OCI-M2 (cell line): ENCODE results near the gene LTA4H.
"Not testable (repeated sequence)": the region's sequence is repeated elsewhere in the genome, so short reads cannot be mapped to it uniquely, and the experiment has no call there.

Source experiments
- DNase-seq: peaks from one replicate; lab custom pipeline; 2025; ENCODE audit not compliant: unreplicated experiment; lab: John Stamatoyannopoulos, UW

Gene LTA4H

DNA sequence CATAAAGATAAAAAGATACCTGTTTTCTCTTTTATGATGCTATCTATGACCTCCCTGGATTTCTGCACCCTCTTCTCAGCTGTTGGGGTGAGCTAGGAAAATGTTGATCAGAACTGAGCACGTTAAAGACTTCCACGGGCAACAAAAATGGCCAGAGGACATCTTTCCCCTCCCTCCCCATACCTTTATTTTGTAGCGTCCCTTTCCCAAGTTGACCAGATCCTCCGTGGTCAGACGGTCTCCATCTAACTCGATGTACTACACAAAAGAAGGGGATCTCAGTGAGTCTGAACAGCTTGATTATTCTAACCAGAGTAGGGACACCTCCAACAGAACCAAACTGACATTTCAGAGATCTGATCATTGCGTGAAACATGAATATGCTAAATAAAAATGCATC is 41.5 kb downstream of the LTA4H start:
- no peak for DNase-seq

DNA sequence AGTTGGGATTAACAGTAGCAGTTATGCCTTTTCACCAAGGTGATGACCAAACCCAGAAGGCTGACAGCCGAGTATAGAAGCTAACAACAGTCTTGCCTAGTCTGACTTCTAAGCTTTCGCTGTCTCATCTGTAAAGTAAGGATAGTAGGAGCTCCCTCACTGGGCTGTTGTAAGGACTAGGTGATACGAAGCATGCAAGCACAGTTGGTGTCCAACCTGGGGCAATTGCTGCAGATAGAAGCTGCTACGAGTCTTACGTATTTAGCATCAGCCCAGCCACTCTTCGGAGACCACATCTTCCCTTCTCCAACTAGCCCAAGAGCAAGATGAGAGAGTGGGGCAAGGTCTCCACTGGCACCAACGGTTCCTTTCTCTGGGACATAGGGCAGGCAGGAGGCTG is 45.3 kb downstream of the LTA4H start:
- no peak for DNase-seq

DNA sequence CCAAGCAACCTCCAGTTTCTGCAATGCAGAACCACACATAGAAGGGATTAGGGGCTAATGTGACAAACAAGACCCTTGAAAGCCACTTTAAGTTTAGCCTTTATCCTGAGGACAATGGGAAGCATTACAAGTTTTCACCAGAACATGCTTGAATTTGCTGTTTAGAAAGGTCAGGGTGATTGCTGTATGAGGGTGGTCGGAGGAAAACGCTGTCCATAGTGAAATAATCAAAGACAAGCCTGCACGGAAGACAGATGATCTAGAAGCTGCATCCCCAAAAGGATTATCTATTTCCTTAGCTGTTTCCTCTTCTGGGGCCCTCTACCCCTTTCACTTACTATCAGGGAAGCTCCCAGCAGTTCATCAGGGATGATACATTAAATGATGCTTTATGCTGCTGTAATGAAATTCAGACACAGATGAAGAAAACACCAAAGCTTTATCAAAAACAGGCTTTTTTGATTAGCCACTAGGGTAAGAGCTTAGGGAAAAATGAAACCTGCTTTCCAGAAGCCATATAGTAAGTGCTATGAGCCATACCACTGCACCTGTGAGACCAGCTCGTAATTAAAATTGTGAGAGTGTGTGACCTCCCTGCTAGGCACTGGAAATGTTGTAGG is 45.8 kb downstream of the LTA4H start:
- DNase-seq: no peak

DNA sequence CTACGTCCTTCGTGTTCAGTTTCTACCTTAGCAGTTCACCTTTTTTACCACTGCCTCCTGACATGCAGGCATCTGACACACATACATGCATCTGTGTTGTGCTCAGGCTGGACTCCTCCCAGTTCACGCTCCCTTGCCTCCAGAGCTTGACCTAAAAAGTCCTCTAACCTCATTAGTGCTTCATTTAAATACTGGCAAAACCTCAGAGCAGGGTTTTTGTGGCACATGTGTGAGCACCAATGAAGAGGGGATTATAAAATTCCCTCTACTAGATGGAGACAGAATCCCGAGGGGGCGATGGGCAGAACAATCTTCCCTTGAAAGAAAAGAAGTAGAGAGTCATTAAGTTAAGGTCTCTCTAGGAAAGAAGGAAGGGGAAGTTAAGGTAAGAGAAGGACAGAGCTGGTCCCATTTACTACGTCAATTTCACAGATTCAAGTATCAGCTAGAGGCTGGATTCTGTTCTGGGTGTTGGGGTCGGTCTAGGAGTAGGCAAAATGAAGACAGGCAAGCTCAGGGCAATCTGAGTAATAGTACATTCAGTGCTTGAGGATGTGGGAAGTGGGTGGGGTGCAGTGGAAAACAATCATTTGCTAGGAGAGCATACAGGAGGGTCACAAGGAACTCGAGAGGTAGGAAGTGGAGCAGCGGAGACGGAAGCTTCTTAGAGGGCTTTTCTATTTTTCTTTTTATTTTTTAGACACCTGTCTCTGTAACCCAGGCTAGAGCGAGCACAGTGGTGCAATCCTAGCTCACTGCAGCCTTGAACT is 46.7 kb downstream of the LTA4H start:
- DNase-seq: no peak

DNA sequence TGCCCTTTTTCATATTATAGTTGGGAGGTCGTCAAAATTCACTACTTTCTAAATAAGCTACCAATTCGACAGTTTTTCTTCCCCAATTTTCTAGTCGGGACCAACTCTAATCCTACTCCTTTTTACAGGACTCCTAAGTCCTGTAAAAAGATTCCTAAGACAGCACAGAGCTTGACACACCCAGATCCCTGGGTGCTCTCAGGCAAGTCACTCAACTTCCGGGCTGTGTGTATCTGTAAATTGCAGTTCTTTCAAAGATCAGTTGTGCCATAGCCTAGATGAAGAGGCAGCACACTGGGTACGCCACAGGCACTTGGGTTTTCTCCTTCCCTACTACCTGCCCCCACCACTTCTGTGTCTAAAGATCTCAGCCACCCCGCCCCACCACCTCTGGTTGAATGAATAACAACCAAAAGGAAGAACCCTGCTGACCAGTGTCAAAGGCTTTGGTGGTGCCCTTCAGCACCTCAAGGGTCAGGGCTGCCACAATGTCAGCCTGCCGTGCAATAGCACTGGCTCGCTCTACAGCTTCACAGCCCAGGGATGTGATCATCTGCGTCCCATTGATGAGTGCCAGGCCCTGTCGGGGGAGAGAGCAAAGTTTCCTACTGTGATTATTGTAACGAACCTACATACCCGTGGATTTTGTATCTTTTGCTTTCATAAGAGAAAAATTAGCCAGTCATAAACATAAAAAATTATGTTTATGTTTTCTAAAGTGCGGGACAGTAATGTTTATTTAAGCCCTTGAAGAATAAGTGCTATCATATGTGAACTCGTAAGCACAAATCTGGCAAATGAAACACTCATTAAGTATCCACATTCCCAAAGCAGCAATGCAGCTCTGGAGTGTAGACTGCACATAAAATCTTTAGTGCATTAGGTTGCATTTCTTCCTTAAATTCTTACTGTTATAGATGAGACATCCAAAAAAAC is 48.5 kb downstream of the LTA4H start:
- no peak for DNase-seq

DNA sequence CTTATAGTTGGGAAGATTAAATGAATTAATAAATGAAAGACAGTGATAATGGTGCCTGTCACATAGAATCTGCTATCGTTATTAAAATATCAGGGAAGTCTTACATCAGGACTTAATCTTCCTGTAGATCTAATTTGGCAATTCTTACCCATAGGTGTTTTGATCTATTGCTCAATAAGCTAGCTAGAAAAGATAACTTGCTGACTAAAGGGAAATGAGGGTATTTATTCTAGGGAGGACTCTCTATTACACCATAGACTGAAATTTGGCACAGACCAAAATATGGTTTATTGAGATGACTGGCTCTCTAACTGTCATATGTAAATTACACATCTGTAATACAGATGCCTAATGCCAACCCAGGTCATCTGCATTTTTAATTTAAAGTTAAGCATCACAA is 50.7 kb downstream of the LTA4H start:
- DNase-seq: no peak

DNA sequence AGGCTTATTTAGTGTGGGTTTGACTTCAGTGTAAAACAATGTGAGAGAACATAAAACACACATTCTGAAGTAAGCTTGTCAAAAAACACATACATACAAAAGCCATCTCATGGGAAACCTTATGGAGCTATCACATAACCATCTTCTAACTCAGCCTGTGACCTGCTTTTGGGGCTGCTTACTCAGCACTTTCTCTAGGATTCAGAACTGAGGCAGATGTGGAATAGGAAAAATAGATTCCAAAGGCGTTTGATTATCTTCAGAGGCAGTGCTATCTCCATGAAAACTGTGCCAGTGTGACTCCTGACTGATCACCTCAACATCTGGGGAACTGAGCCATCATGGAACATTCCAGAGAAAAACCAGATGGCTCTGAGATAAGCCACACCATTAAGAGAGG is 52.8 kb downstream of the LTA4H start:
- DNase-seq: no peak

DNA sequence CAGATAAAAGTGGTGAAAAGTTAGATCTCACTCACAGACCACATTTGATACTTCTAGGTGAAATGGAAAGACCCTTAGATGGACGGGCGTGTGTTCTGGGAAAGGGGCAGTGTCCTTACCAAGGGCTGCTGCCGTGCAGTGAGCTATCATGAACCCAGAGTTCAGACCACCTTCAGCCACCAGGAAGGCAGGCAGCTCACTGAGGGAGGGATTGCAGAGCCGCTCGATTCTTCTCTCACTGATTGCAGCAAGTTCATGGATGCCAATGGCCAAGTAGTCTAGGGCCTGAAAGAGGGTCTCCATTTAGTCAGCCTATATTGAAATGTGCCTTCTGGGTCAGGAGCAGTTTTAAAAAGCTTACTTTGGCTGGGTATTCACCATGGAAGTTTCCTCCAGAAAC is 55.0 kb downstream of the LTA4H start:
- DNase-seq: no peak

DNA sequence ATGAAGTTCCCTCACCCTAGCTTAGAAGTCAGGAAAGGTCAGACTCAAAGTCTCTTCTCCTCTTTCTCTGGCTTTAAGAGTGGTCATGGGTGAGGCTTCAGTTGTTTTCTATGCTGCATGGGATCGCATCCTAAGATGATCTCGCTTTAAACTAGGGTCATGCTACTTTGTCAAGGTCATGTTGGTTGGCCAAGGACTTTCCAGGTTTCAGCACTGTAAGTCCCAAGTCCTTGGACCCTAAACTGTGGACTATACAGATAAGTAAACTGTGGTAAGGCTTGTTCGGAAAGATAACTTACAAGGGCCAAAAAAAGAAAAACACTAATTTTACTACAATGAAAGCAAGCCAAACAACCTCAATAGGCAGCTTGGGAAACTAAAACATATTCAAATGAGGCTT is 56.6 kb downstream of the LTA4H start:
- DNase-seq: no peak

DNA sequence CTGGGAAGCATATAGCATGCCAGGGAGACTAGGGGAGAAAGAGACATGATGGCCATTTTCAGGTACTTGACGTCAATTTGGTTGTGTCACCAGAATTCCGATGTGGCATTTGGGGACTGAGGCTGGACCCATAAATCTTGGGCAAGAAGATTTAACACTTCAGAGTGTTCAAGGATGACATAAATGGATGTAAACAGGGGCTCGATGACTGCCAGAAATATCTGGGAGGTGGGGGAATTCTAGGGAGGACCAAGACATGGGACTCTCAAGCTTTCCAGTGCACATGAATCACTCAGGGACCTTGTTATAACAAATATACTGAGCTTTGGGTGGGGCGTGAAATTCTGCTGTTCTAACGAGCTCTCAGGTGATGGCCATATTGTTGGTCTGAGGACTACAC is 57.0 kb downstream of the LTA4H start:
- no peak for DNase-seq

DNA sequence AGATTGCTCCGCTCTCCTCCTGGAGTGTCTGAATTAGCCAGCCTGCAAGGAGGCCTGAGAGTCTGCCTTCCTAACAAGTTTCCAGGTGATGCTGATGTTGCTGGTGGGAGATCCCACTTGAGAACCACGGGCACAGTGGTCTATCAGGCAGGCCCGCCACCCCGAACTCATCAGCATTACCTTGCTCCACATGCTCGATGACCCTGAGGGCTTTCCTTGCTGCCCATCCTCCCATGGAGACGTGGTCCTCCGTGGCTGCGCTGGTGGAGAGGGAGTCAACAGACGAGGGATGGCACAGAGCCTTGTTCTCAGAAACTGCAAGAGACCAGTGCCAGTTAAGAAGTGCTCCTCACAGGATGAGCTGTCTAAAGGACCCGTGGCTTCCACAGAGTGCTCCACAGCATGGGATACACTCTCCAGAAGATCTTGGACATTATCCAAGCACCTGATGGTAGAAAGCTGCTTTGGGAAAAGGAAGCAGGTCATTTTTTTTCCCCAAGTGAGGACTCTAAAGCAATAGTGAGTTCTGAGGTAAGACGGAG is 57.6 kb downstream of the LTA4H start:
- DNase-seq: no peak

DNA sequence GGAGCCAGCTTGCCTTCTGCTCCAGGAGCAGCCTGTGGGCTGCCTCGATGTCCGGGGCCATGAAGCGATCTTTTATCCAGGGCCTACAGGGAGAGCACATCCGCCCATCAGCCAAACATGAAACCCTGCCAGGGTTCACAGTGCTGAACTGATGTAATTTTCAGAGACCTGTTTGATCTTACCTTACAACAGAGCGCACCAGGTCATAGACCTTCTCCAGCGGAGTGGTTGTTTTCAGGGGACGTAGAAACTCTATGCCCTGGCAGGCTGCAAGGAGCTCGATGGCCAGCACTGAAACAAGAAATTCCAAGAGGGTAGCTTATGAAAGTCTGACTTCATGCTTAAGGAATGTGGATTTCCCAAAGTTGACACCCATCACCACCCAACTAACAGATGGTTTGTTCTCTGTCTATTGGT is 59.0 kb downstream of the LTA4H start:
- DNase-seq: no peak

DNA sequence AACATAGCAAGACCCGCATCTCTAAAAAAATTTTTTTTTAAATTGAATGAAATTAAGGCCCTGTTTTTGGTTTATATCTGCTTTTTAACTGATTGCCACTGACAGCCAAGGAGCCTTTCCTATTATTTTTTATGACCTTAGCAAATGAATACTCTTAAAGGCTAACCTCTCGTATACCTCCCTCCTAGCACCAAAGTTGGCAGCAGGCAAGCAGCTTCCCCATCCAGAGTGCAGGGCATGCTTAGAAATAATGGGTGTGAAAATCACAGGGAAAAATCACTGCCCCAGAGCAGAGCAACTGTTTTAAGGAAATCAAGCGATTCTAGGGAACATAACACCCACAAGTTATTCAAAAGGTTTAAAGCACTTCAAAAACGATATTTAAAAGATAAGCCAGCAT is 59.9 kb downstream of the LTA4H start:
- DNase-seq: no peak

DNA sequence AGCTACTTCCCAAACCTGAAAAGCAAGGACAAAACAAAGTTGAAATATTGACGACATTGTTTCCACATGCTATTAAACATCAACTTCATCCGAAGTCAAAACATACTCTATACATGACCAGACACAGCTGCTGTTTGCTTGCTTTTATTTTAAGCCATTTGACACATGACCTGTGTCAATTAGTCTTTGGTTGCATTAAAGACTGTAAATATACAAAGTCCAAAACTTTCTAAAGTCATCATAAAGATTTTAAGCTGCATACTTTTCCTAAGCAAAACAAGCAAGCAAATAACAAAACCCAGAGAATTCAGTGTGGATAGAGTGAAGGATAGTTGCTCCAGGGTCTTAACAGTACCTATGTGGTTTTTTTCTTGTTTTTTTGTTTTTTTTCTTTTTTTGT is 61.0 kb downstream of the LTA4H start:
- no peak for DNase-seq

DNA sequence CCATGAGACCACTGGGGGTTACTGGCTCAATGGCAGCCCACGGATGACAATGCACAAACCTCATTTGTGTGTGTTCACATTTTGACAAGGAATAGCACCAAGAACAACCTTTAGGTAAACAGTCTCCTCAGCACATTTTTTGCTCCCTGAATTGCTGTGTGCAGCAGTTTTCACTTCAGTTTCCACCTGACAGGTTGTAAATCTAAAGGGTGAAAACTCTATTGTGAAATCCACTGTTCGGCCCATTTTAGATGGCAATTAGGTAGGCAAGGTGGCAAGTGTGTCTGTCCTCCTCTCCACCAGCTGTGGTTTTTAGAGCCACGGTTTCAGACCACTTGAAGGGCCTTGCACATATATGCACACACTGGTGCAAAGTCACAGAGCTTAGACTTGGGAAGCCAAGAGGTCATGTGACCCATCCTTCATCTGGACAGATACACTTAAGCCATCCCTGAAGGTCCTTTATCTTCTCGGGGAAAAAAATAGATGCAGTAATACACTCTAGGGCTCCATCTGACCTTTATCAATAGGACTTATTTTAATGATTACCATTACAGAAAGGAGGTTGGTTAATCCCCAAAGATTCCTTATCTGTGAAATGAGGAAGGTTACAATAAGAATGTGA is 62.4 kb downstream of the LTA4H start:
- no peak for DNase-seq

DNA sequence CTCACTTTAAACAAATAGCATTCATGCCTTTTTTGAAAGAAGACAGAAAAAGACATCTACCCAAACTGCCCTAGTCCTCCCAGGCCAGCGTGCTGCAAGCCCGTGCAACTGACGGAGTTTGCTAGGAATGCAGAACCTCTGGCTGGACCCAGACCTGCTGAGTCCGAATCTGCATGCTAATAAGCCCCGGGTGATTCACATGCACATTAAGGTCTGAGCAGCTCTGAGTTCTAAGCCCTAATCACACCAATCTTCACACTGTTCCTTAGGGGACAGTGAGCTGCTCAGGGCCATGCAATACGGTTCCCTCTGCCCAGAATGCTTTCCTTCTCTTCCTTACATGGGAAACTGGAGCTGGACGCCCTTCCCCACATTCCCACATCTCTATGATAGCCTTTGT is 64.5 kb downstream of the LTA4H start:
- DNase-seq: no peak

DNA sequence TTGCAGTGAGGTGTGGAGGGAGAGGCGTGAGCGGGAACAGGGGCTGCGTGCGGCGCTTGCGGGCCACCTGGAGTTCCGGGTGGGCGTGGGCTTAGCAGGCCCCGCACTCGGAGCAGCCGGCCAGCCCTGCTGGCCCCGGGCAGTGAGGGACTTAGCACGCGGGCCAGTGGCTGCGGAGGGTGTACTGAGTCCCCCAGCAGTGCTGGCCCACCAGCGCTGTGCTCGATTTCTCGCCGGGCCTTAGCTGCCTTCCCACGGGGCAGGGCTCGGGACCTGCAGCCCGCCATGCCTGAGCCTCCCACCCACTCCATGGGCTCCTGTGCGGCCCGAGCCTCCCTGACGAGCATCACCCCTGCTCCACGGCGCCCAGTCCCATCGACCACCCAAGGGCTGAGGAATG is 66.3 kb downstream of the LTA4H start:
- DNase-seq: not testable (repeated sequence)

DNA sequence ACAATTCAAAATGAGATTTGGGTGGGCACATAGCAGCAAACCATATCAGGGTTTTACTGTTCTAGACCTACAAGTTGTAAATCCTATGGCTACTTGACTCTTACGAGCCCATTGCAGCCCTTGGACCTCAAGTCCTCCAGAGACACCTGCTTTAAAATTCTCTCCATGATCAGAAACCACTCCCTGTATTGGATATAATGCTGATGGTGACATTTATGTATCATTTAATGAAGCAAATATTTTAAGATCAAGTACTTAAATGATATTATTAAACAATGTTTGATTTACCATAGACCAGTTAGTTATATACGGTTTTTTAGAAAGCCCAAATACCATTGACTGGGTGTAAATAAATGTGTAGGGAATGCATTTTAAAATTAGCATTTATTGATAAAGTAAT is 68.1 kb downstream of the LTA4H start:
- no peak for DNase-seq

DNA sequence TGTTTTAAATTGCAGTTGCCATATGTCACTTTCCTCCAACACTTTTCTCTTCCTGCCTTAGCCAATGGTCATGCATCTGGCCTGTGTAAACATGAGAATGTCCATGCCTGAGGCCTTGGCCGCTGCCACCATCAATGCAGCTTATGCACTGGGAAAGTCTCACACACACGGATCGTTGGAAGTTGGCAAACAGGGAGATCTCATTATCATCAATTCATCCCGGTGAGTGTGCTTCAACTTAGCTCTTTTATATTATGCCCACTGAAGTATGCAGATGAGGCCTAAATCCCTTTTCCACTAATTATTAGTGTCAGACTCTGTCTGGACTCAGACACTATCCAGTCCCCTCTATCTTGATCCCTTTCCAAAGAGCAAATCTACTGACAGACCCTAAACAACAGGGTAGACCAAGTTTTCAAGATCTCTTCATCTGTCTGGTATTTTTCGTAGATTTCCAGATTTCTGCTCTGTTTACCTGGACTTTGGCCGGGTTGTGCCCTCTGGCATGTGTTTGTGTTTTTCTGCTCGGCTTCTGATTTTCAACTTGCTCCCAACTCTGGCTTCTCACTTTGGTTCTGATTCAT is 69.0 kb downstream of the LTA4H start:
- DNase-seq: no peak

DNA sequence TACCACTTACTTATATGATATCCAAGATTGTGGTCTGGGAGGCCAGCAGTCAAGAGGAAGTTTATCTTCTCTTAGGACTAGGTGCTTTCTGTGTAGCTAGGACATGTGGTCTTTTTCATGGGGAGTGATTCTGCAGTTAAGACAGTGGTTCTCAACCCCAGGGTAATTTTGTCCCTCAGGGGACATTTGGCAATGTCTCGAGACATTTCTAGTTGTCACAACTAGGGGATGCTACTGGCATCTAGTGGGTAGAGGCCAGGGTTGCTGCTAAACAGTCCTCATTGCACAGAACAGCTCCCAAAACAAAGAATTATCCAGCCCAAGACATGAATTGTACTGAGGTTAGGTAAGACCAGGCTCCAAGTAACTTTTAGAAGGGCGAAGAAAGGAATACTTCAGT is 72.3 kb downstream of the LTA4H start:
- DNase-seq: no peak

DNA sequence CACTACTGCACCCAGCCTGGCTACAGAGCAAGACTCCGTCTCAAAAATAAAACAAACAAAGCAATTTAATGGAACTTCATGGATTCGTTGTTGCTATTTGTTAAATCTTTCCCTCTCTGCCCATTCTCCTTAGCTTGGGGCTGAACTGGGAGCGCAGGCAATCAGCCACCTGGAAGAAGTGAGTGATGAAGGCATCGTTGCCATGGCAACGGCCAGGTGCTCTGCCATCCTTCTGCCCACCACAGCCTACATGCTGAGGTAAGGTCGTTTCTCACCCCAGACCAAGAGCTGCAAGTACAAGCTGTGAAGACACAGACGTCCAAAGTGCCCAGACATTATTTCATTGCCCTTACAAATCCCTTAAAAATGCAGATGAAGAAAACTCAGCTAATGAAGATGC is 73.2 kb downstream of the LTA4H start:
- DNase-seq: no peak
